ENCODE data around the gene MPC1.

The MPC1 gene

GRCh38 chr6:166344240-166344639, 38.5 kb downstream of the MPC1 start:
- H3K4me3 ChIP-seq (ENCODE audit: severe bottlenecking) = no peak overlapping the region
- no peak for ATAC-seq (ENCODE audit: low read depth)
- peaks cover 5% of the 10 kb centered on the region for H3K36me3 ChIP-seq (ENCODE audit: low read depth)
- H3K27me3 ChIP-seq (ENCODE audit: insufficient read depth, poor library complexity, severe bottlenecking) = no peaks in the 10 kb centered on the region
- peaks cover 5% of the 10 kb centered on the region for H3K4me1 ChIP-seq (ENCODE audit: insufficient read depth, poor library complexity, severe bottlenecking)
- no peak for DNase-seq (ENCODE audit: low spot score)
- TF ChIP-seq CTCF (IDR thresholded peaks at IDR 0.05; ENCODE audit: poor library complexity, severe bottlenecking) = no peak
- H3K9me3 ChIP-seq (ENCODE audit: severe bottlenecking) = no peaks in the 10 kb centered on the region
- no peak overlapping the region for H3K27ac ChIP-seq (ENCODE audit: poor library complexity, severe bottlenecking)

GRCh38 chr6:166343150-166343487, 39.6 kb downstream of the MPC1 start:
- Histone ChIP-seq H3K4me1 (ENCODE audit: insufficient read depth, poor library complexity, severe bottlenecking) (peaks cover 5% of the 10 kb centered on the region), H3K9me3 (ENCODE audit: severe bottlenecking) (no peaks in the 10 kb centered on the region), H3K36me3 (ENCODE audit: low read depth) (peaks cover 7% of the 10 kb centered on the region), H3K4me3 (ENCODE audit: severe bottlenecking) (peak overlapping the region; percentile 68), H3K27ac (ENCODE audit: poor library complexity, severe bottlenecking) (no peak overlapping the region), H3K27me3 (ENCODE audit: insufficient read depth, poor library complexity, severe bottlenecking) (no peaks in the 10 kb centered on the region)
- DNase-seq (ENCODE audit: low spot score) = no peak
- ATAC-seq (ENCODE audit: low read depth) = no peak
- TF ChIP-seq CTCF (IDR thresholded peaks at IDR 0.05; ENCODE audit: poor library complexity, severe bottlenecking) = no peak

- Histone ChIP-seq H3K27me3 (ENCODE audit: insufficient read depth, poor library complexity, severe bottlenecking) (no peaks in the 10 kb centered on the region), H3K36me3 (ENCODE audit: low read depth) (peaks cover 12% of the 10 kb centered on the region), H3K27ac (ENCODE audit: poor library complexity, severe bottlenecking) (peak within 1 kb of the TSS; percentile 58), H3K9me3 (ENCODE audit: severe bottlenecking) (no peaks in the 10 kb centered on the region), H3K4me3 (ENCODE audit: severe bottlenecking) (peak within 1 kb of the TSS; percentile 68), H3K4me1 (ENCODE audit: insufficient read depth, poor library complexity, severe bottlenecking) (peaks cover 5% of the 10 kb centered on the region)
- ATAC-seq (ENCODE audit: low read depth) (peak; percentile 90), DNase-seq (ENCODE audit: low spot score) (peak; percentile 77)
- TF ChIP-seq CTCF (IDR thresholded peaks at IDR 0.05; ENCODE audit: poor library complexity, severe bottlenecking) = no peak
These were observed 40.2 kb downstream of the MPC1 start, which contains the start of gene SFT2D1 for GRCh38 chr6:166342349-166343149. SFT2D1 (minus strand) TSS chr6:166342545; CDS start chr6:166342481, 64 bp downstream.

- Histone ChIP-seq H3K4me3 (ENCODE audit: severe bottlenecking) (peak overlapping the region; percentile 68), H3K27me3 (ENCODE audit: insufficient read depth, poor library complexity, severe bottlenecking) (no peaks in the 10 kb centered on the region), H3K27ac (ENCODE audit: poor library complexity, severe bottlenecking) (peak overlapping the region; percentile 58), H3K9me3 (ENCODE audit: severe bottlenecking) (no peaks in the 10 kb centered on the region), H3K4me1 (ENCODE audit: insufficient read depth, poor library complexity, severe bottlenecking) (peaks cover 5% of the 10 kb centered on the region), H3K36me3 (ENCODE audit: low read depth) (peaks cover 18% of the 10 kb centered on the region)
- ATAC-seq (ENCODE audit: low read depth) = 0 out of 3 replicates have a peak, but pooled peaks have one; percentile 6
- TF ChIP-seq CTCF (IDR thresholded peaks at IDR 0.05; ENCODE audit: poor library complexity, severe bottlenecking) = no peak
- DNase-seq (ENCODE audit: low spot score) = no peak
These were observed 40.8 kb downstream of the MPC1 start for GRCh38 chr6:166341977-166342348.

- H3K4me1 ChIP-seq (ENCODE audit: insufficient read depth, poor library complexity, severe bottlenecking) = peaks cover 5% of the 10 kb centered on the region
- peak overlapping the region; percentile 68 for H3K4me3 ChIP-seq (ENCODE audit: severe bottlenecking)
- DNase-seq (ENCODE audit: low spot score) (no peak), ATAC-seq (ENCODE audit: low read depth) (no peak)
- peak overlapping the region; percentile 58 for H3K27ac ChIP-seq (ENCODE audit: poor library complexity, severe bottlenecking)
- peaks cover 20% of the 10 kb centered on the region for H3K36me3 ChIP-seq (ENCODE audit: low read depth)
- H3K27me3 ChIP-seq (ENCODE audit: insufficient read depth, poor library complexity, severe bottlenecking) = no peaks in the 10 kb centered on the region
- H3K9me3 ChIP-seq (ENCODE audit: severe bottlenecking) = no peaks in the 10 kb centered on the region
- no peak for TF ChIP-seq CTCF (IDR thresholded peaks at IDR 0.05; ENCODE audit: poor library complexity, severe bottlenecking)
These were observed 41.3 kb downstream of the MPC1 start for GRCh38 chr6:166341464-166341863.

Measured in RWPE2 (cell line).